NCI-H2107 treated with DMSO at 0.1 percent for 48 hours (cell line): ENCODE results near the gene IRS2.

Experiments
- DNase-seq: peaks from one replicate; lab custom pipeline; 2025; ENCODE audit not compliant: unreplicated experiment; lab: John Stamatoyannopoulos, UW

Gene IRS2

GRCh38 chr13:109712124-109712722 lies 74.2 kb downstream of the IRS2 start:
- no peak for DNase-seq

GRCh38 chr13:109707742-109708617 lies 78.4 kb downstream of the IRS2 start:
- DNase-seq, result no peak

GRCh38 chr13:109707044-109707741 lies 79.2 kb downstream of the IRS2 start:
- DNase-seq, result peak; percentile 96

GRCh38 chr13:109706015-109706715 lies 80.2 kb downstream of the IRS2 start:
- DNase-seq, result no peak

GRCh38 chr13:109704771-109705635 lies 81.4 kb downstream of the IRS2 start:
- peak; percentile 77 for DNase-seq

- DNase-seq, result no peak
Observed at GRCh38 chr13:109703250-109703649, 83.1 kb downstream of the IRS2 start.
